Ramos (cell line): ENCODE data around the gene SEL1L3.

Experiments used
- in situ Hi-C: fragments of 300-500 bp; cut with MboI; formaldehyde crosslinking; loops from one replicate; pipeline ENCODE4 v1.14.3; 2022; ENCODE audit warnings: low sequenced_read_pairs; ENCODE audit not compliant: unreplicated experiment

The SEL1L3 gene

DNA sequence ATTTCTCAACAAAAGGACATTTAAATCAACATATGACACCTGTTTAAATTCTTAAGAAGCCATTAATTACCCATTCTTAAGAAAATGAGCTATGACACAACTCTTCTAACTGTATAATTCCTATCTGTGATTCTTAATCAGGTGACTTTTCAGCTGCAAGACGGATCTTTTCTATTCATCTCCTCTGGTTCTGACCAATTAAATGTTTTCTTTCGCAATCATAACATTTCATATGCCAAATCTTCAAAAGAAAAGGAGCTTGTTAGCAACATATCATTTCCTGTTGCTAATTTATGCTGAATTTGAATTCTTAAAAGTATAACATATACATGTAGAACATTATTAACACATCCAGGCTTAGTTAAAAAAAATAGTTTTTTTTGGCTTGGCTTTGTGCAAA is 62.5 kb downstream of the SEL1L3 start:
- in situ Hi-C loops, result no loop called here

GRCh38 chr4:25799522-25799921 is 63.3 kb downstream of the SEL1L3 start:
- in situ Hi-C loops, result no loop called here

DNA sequence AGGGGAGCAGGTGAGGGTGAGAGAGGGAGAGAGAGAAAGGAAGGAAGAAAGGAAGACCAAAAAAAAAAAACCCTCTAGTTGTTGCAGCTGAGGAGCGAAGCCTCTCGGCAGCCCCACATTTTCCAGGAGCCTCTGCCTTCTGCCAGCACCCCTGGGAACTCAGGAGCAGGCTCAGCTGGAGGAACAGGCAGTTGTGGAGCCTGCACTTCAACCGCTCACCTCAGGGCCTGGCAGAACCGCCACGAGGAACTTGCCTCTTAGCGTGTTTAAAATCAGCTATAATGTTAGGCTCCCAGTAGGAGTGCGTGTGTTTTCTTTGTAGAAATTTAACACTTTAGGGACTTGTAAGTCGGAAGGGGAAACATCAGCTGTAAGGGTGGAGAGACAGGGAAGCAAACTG is 65.7 kb downstream of the SEL1L3 start:
- in situ Hi-C loops, result no loop called here

- in situ Hi-C loops, result no loop called here
These were observed 67.0 kb downstream of the SEL1L3 start for GRCh38 chr4:25795566-25796454.

GRCh38 chr4:25795091-25795490 is 67.7 kb downstream of the SEL1L3 start:
- in situ Hi-C loops, result no loop called here

DNA sequence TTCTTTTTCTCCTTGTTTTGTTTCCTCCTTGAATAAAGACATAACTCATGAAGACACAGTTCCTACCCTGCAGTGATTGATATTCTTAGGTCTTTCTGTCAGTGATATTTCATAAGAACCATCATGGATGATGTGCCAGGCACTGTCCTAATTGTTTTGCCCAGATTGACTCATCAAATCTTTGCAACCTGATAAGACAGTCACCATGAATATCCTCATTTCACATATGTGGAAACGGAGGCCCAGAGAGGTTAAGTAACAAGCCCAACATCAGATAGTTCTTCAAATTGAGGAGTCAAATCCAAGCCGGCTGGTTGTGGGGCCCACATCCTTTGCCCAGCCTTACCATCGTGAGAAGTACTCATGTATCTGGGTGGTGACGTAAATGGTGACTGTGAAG is 69.9 kb downstream of the SEL1L3 start:
- in situ Hi-C loops, result no loop called here

- in situ Hi-C loops, result no loop called here
These were observed 70.5 kb downstream of the SEL1L3 start for GRCh38 chr4:25792200-25792791.

- in situ Hi-C loops, result no loop called here
These were observed 72.8 kb downstream of the SEL1L3 start for GRCh38 chr4:25790024-25790423.

- in situ Hi-C loops, result no loop called here
These were observed 74.0 kb downstream of the SEL1L3 start for GRCh38 chr4:25788703-25789238.

DNA sequence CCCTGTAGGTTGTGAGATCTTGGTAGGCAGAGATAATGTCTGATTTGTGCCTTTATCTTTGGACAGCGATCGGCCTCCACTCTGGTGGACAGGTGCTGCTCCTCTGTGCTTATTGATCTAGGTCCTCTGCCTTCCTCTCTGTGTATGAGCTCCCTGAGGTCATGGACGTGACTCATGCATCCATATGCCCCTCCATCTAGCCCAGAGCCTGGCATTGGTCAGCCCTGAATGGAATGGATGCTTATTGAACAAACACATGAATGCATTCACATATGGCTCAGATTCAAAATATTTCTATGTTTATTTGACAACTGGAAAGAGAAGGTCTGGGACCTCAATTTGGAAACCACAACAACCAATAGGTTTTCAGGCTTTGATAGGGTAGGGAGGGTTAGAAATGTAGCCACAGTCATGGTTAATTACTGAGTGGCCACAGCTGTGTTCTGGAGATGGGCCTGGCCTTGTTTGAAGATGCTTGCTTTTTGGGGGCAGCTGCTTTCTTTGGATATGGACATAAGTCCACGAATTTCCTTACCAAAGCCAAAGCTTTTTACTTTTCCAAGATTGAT is 76.2 kb downstream of the SEL1L3 start:
- in situ Hi-C loops, result no loop called here

- in situ Hi-C loops, result no loop called here
These were observed 78.8 kb downstream of the SEL1L3 start for GRCh38 chr4:25783943-25784342.

DNA sequence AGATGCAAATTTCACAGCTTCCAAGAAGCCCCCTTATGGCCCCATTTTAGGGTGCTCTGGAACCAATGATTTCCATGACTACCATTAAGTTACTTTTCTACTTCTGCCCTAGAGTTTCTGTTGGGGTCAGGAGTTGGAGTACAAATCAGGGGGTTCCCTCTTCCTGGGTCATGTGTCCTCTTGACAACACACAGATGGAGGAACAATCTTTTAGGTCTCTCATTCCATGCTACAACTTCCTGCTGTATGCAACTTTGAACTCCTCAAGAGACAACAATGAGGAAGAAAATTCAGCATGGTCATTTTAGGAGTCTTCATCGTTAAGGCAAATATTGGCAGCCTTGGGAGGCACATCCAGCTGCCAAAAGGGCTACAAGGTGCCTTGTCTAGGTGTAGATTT is 79.7 kb downstream of the SEL1L3 start:
- in situ Hi-C loops, result no loop called here

DNA sequence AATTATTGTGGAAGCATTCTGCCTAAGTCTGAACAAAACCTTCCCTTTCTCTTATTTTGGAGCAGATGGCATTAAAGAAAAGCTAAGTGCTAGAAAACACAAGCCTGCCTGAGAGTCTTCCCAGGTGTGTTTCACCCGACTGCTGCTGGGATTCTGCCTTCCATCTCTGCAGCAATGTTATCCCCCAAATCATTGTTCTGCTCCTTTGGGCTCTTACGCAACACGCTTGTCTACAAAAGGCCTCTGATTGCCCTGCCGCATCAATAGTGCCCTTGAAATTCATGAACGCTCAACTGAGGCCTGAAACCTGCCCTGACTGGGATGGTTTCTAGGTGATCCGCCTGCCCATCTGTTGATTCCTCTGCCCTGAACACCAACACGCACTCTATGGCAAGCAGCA is 80.3 kb downstream of the SEL1L3 start:
- in situ Hi-C loops, result no loop called here

DNA sequence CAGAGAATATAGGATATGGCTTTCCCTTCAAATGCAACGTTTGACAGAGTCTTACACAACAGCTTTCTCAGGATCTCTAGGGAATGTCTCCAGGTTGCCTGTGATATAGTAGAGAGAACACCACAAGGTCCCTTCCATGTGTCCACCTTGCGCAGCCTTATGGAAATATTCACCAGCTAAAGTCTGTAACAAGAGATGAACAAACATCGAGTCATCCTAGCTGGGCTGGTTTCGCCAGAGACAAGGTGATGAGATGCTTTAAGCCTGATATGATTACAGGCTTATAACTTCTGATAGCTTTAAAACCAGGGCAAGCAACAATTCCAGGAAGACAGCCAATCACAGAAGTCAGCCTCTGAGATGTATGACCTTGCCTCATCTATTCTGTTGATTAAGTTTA is 83.8 kb downstream of the SEL1L3 start:
- in situ Hi-C loops, result no loop called here

DNA sequence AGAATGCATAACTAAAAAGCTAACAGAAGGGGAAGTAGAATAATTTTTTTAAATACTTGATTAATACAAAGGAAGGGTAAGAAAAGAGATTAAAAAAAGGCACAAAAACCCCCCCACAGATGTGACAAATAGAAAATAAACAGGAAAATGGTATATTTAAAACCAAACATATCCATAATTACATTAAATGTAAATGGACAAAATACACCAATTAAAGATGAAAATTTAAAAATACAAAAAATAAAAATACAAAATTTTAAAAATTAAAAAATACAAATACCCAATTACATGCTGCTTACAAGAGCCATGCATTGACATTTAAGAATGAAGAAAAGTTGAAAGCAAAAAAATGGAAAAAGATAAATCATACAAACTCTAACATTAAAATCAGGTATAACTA is 86.0 kb downstream of the SEL1L3 start:
- in situ Hi-C loops, result no loop called here

- in situ Hi-C loops, result no loop called here
These were observed 87.6 kb downstream of the SEL1L3 start for GRCh38 chr4:25775166-25775565.

DNA sequence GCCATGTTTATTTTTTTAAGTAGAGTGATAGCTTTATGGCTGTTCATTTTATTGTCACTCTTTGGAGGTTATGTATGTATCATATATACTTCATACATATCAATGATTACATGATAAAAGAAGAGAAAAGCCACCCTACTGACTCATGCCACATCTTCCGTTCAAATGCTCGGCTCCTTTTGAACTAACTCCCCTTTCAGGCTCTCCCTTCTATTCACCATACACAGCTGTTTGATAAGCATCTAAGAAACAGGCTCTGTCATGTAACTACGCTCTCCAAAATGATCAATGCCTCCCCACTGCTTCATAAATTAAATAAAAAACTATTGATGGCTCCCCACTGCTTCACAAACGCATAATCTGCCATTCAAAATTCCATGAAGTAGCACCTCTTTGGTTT is 89.4 kb downstream of the SEL1L3 start:
- in situ Hi-C loops, result no loop called here

DNA sequence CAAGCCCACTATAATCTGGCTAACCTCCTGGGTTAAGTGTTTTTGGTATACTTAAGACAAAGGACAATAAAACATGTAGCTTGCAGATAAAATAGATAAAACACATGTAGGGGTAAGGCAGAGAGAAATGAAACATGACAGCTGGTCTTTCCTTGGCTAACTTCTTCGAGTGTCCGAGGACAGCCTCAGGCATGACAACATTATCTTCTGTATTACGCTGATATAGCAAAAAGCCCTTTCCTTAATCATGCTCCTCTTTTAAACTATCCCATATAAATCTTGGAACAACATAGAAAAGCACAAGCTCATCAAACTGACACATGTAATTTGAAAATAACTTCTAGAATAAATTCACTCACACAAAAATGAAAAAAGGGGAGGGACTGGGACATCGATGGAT is 91.1 kb downstream of the SEL1L3 start:
- in situ Hi-C loops, result no loop called here

DNA sequence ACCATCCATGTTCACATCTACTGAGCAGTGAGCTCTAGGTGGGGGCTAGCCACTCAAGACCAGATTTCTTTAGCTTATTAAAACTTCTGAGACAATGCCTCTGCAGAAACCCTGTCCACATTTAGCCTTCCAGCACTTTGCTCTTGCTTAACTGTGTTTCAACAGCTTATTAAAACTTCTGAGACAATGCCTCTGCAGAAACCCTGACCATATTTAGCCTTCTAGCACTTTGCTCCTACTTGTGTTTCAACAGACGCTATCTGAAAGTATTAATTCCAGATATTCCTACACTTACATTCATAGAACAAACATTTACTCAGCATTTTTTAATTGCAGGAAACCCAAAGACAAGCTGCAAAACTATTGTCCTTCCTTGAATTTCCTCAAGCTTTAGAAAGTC is 91.9 kb downstream of the SEL1L3 start:
- in situ Hi-C loops, result no loop called here

- in situ Hi-C loops, result no loop called here
These were observed 93.5 kb downstream of the SEL1L3 start for GRCh38 chr4:25769251-25769650.
